Measurements from ENCODE around the gene MLNR.

MLNR gene

GRCh38 chr13:49241296-49241695, 21.2 kb downstream of the MLNR start:
- H3K36me3 ChIP-seq (ENCODE audit: control insufficient read depth in 4 of 4, insufficient read depth in 4 of 4, low read length in 3 of 4): no peaks in the 10 kb centered on the region
- ChIA-PET CTCF (interaction anchor here (0.9 to 5.2 kb wide), 4 partner anchors 11 to 80 kb away, joined by 3 to 85 read pairs (median 3); no protein-coding TSS in a partner anchor), POLR2A (no interaction called here)
- peaks cover 0 to 4% (median 2%) of the 10 kb centered on the region in 5 experiments for H3K9me3 ChIP-seq (ENCODE audit: control extremely low read depth in 1 of 5, control insufficient read depth in 4 of 5, insufficient read depth in 2 of 5, low read depth in 1 of 5, low read length in 4 of 5)
- H3K4me3 ChIP-seq (ENCODE audit: control insufficient read depth in 1 of 7, extremely low read depth in 1 of 7, insufficient read depth in 4 of 7, low read depth in 2 of 7, low read length in 6 of 7): no peak overlapping the region
- no peaks in the 10 kb centered on the region for H3K27me3 ChIP-seq (replicated peaks in 2 of 5; ENCODE audit: control insufficient read depth in 4 of 5, insufficient read depth in 5 of 5, low read length in 4 of 5)
- DNase-seq: no peak
- no peak overlapping the region for H3K27ac ChIP-seq (ENCODE audit: insufficient read depth in 1 of 2, low read depth in 1 of 2, low read length in 2 of 2, poor library complexity in 1 of 2, severe bottlenecking in 2 of 2)
- WGBS (ENCODE audit: insufficient coverage): 98% methylated on average over 6 of the region's 7 CpGs
- peaks cover 0 to under 1% (median 0%) of the 10 kb centered on the region in 4 experiments for H3K4me1 ChIP-seq (ENCODE audit: control extremely low read depth in 1 of 4, control insufficient read depth in 4 of 4, insufficient read depth in 4 of 4, low read length in 3 of 4)

- Histone ChIP-seq H3K27me3 (replicated peaks in 2 of 5; ENCODE audit: control insufficient read depth in 4 of 5, insufficient read depth in 5 of 5, low read length in 4 of 5) (no peaks in the 10 kb centered on the region), H3K27ac (ENCODE audit: insufficient read depth in 1 of 2, low read depth in 1 of 2, low read length in 2 of 2, poor library complexity in 1 of 2, severe bottlenecking in 2 of 2) (no peak overlapping the region), H3K9me3 (ENCODE audit: control extremely low read depth in 1 of 5, control insufficient read depth in 4 of 5, insufficient read depth in 2 of 5, low read depth in 1 of 5, low read length in 4 of 5) (peaks cover 0 to 4% (median 2%) of the 10 kb centered on the region in 5 experiments), H3K36me3 (ENCODE audit: control insufficient read depth in 4 of 4, insufficient read depth in 4 of 4, low read length in 3 of 4) (peaks cover 0 to 2% (median under 1%) of the 10 kb centered on the region in 4 experiments), H3K4me1 (ENCODE audit: control extremely low read depth in 1 of 4, control insufficient read depth in 4 of 4, insufficient read depth in 4 of 4, low read length in 3 of 4) (peaks cover 14 to 30% (median 19%) of the 10 kb centered on the region in 4 experiments), H3K4me3 (ENCODE audit: control insufficient read depth in 1 of 7, extremely low read depth in 1 of 7, insufficient read depth in 4 of 7, low read depth in 2 of 7, low read length in 6 of 7) (no peak overlapping the region)
- ChIA-PET CTCF (interaction anchor here (0.8 to 4.0 kb wide), 5 partner anchors 14 to 36 kb away, joined by 3 to 48 read pairs (median 3); no protein-coding TSS in a partner anchor), POLR2A (no interaction called here)
- no peak for DNase-seq
Measured at GRCh38 chr13:49245101-49245500, 25.0 kb downstream of the MLNR start.

- peaks cover 0 to 4% (median 2%) of the 10 kb centered on the region in 5 experiments for H3K9me3 ChIP-seq (ENCODE audit: control extremely low read depth in 1 of 5, control insufficient read depth in 4 of 5, insufficient read depth in 2 of 5, low read depth in 1 of 5, low read length in 4 of 5)
- WGBS (ENCODE audit: insufficient coverage): 0% methylated on average over 2 of the region's 4 CpGs
- ChIA-PET POLR2A (interaction anchor here (0.7 kb wide), 1 partner anchor 18 kb away, joined by 4 read pairs; no protein-coding TSS in a partner anchor), CTCF (interaction anchor here (0.7 to 3.0 kb wide), 10 partner anchors 11 to 40 kb away, joined by 3 to 29 read pairs (median 4); no protein-coding TSS in a partner anchor)
- no peaks in the 10 kb centered on the region for H3K27me3 ChIP-seq (replicated peaks in 2 of 5; ENCODE audit: control insufficient read depth in 4 of 5, insufficient read depth in 5 of 5, low read length in 4 of 5)
- DNase-seq: peak in 1 of 3 donors; percentile 24
- H3K36me3 ChIP-seq (ENCODE audit: control insufficient read depth in 4 of 4, insufficient read depth in 4 of 4, low read length in 3 of 4): peaks cover 0 to 6% (median 2%) of the 10 kb centered on the region in 4 experiments
- H3K4me1 ChIP-seq (ENCODE audit: control extremely low read depth in 1 of 4, control insufficient read depth in 4 of 4, insufficient read depth in 4 of 4, low read length in 3 of 4): peaks cover 18 to 50% (median 29%) of the 10 kb centered on the region in 4 experiments
- H3K4me3 ChIP-seq (ENCODE audit: control insufficient read depth in 1 of 7, extremely low read depth in 1 of 7, insufficient read depth in 4 of 7, low read depth in 2 of 7, low read length in 6 of 7): peak overlapping the region; percentile 83 to 100 (median 96)
- peak overlapping the region; percentile 90 to 96 for H3K27ac ChIP-seq (ENCODE audit: insufficient read depth in 1 of 2, low read depth in 1 of 2, low read length in 2 of 2, poor library complexity in 1 of 2, severe bottlenecking in 2 of 2)
Measured at GRCh38 chr13:49246850-49247642, 26.9 kb downstream of the MLNR start.

- Histone ChIP-seq H3K4me1 (ENCODE audit: control extremely low read depth in 1 of 4, control insufficient read depth in 4 of 4, insufficient read depth in 4 of 4, low read length in 3 of 4) (peaks cover 21 to 59% (median 31%) of the 10 kb centered on the region in 4 experiments), H3K9me3 (ENCODE audit: control extremely low read depth in 1 of 5, control insufficient read depth in 4 of 5, insufficient read depth in 2 of 5, low read depth in 1 of 5, low read length in 4 of 5) (peaks cover 0 to 1% (median 0%) of the 10 kb centered on the region in 5 experiments), H3K36me3 (ENCODE audit: control insufficient read depth in 4 of 4, insufficient read depth in 4 of 4, low read length in 3 of 4) (peaks cover 0 to 6% (median 2%) of the 10 kb centered on the region in 4 experiments), H3K27me3 (replicated peaks in 2 of 5; ENCODE audit: control insufficient read depth in 4 of 5, insufficient read depth in 5 of 5, low read length in 4 of 5) (no peaks in the 10 kb centered on the region), H3K27ac (ENCODE audit: insufficient read depth in 1 of 2, low read depth in 1 of 2, low read length in 2 of 2, poor library complexity in 1 of 2, severe bottlenecking in 2 of 2) (peak within 1 kb of the TSS; percentile 90 to 96), H3K4me3 (ENCODE audit: control insufficient read depth in 1 of 7, extremely low read depth in 1 of 7, insufficient read depth in 4 of 7, low read depth in 2 of 7, low read length in 6 of 7) (peak within 1 kb of the TSS; percentile 83 to 100 (median 96))
- CTCF ChIA-PET: interaction anchor here (0.6 to 3.0 kb wide), 16 partner anchors 8 to 361 kb away, joined by 3 to 29 read pairs (median 5); no protein-coding TSS in a partner anchor
- peak; percentile 96 to 97 (median 97) for DNase-seq
- WGBS (ENCODE audit: insufficient coverage): 0% methylated on average over 55 of the region's 56 CpGs
- POLR2A ChIA-PET: interaction anchor here (0.7 kb wide), 2 partner anchors 17 to 33 kb away, joined by 4 to 5 read pairs; no protein-coding TSS in a partner anchor
Measured at GRCh38 chr13:49247643-49248621, 27.8 kb downstream of the MLNR start, which contains the start of gene CDADC1. Gene CDADC1, plus strand, starts transcription at chr13:49247925. Its CDS starts 113 bp downstream, at chr13:49248038.

- no peak for DNase-seq
- H3K36me3 ChIP-seq (ENCODE audit: control insufficient read depth in 4 of 4, insufficient read depth in 4 of 4, low read length in 3 of 4): peaks cover 0 to 6% (median 2%) of the 10 kb centered on the region in 4 experiments
- H3K4me3 ChIP-seq (ENCODE audit: control insufficient read depth in 1 of 7, extremely low read depth in 1 of 7, insufficient read depth in 4 of 7, low read depth in 2 of 7, low read length in 6 of 7): peak overlapping the region; percentile 83 to 100 (median 96)
- H3K9me3 ChIP-seq (ENCODE audit: control extremely low read depth in 1 of 5, control insufficient read depth in 4 of 5, insufficient read depth in 2 of 5, low read depth in 1 of 5, low read length in 4 of 5): no peaks in the 10 kb centered on the region
- peaks cover 27 to 66% (median 36%) of the 10 kb centered on the region in 4 experiments for H3K4me1 ChIP-seq (ENCODE audit: control extremely low read depth in 1 of 4, control insufficient read depth in 4 of 4, insufficient read depth in 4 of 4, low read length in 3 of 4)
- WGBS (ENCODE audit: insufficient coverage): 3% methylated on average over 6 of the region's 6 CpGs
- H3K27ac ChIP-seq (ENCODE audit: insufficient read depth in 1 of 2, low read depth in 1 of 2, low read length in 2 of 2, poor library complexity in 1 of 2, severe bottlenecking in 2 of 2): peak overlapping the region; percentile 90 to 96
- CTCF ChIA-PET: interaction anchor here (0.6 to 3.0 kb wide), 13 partner anchors 9 to 360 kb away, joined by 3 to 29 read pairs (median 5); no protein-coding TSS in a partner anchor
- no peaks in the 10 kb centered on the region for H3K27me3 ChIP-seq (replicated peaks in 2 of 5; ENCODE audit: control insufficient read depth in 4 of 5, insufficient read depth in 5 of 5, low read length in 4 of 5)
- POLR2A ChIA-PET: no interaction called here
Measured at GRCh38 chr13:49248622-49249002, 28.5 kb downstream of the MLNR start.

- 50% methylated on average over 2 of the region's 5 CpGs for WGBS (ENCODE audit: insufficient coverage)
- H3K9me3 ChIP-seq (ENCODE audit: control extremely low read depth in 1 of 5, control insufficient read depth in 4 of 5, insufficient read depth in 2 of 5, low read depth in 1 of 5, low read length in 4 of 5): no peaks in the 10 kb centered on the region
- ChIA-PET CTCF (interaction anchor here (1.4 to 5.9 kb wide), 4 partner anchors 10 to 28 kb away, joined by 4 to 53 read pairs (median 11); no protein-coding TSS in a partner anchor), POLR2A (no interaction called here)
- peak overlapping the region in 2 of 7 experiments; percentile 50 to 83 for H3K4me3 ChIP-seq (ENCODE audit: control insufficient read depth in 1 of 7, extremely low read depth in 1 of 7, insufficient read depth in 4 of 7, low read depth in 2 of 7, low read length in 6 of 7)
- H3K27ac ChIP-seq (ENCODE audit: insufficient read depth in 1 of 2, low read depth in 1 of 2, low read length in 2 of 2, poor library complexity in 1 of 2, severe bottlenecking in 2 of 2): peak overlapping the region; percentile 69 to 96
- DNase-seq: peak in 2 of 3 donors; percentile 54 to 73
- H3K36me3 ChIP-seq (ENCODE audit: control insufficient read depth in 4 of 4, insufficient read depth in 4 of 4, low read length in 3 of 4): peaks cover 11 to 21% (median 12%) of the 10 kb centered on the region in 4 experiments
- no peaks in the 10 kb centered on the region for H3K27me3 ChIP-seq (replicated peaks in 2 of 5; ENCODE audit: control insufficient read depth in 4 of 5, insufficient read depth in 5 of 5, low read length in 4 of 5)
- peaks cover 32 to 87% (median 45%) of the 10 kb centered on the region in 4 experiments for H3K4me1 ChIP-seq (ENCODE audit: control extremely low read depth in 1 of 4, control insufficient read depth in 4 of 4, insufficient read depth in 4 of 4, low read length in 3 of 4)
Measured at GRCh38 chr13:49251326-49251725, 31.2 kb downstream of the MLNR start.

All from common myeloid progenitor, CD34-positive (primary cell).